ENCODE data around the gene INPP5K. TPM values are rescaled to one million over a fixed set of nuclear protein-coding genes. Genes with fewer than 3 reads are reported as not detected.

The INPP5K gene
- 28.1 and 29.4 TPM in 2 replicates for total RNA-seq (2021)
- long read RNA-seq, transcript INPP5K-204 (12 exons, 2,988 nt): major isoform, 139 of 198 reads
- long read RNA-seq, partial matches to known transcripts: 7 of 198 reads
- long read RNA-seq, other reads (novel, unspliced or antisense): 47 of 198 reads

- H3K27me3 ChIP-seq (ENCODE audit: insufficient read depth, low read length): no peaks in the 10 kb centered on the region
- no peaks in the 10 kb centered on the region for H4K20me1 ChIP-seq (ENCODE audit: control insufficient read depth, insufficient read depth, insufficient read length)
- no peak within 1 kb of the TSS for H4K91ac ChIP-seq (ENCODE audit: insufficient read length, low read depth, low read length)
- H3K9ac ChIP-seq (ENCODE audit: extremely low read depth, insufficient read length, low read length): peak within 1 kb of the TSS; percentile 90
- H2BK20ac ChIP-seq (ENCODE audit: low read depth, low read length, poor library complexity, severe bottlenecking): no peak within 1 kb of the TSS
- TF ChIP-seq, protein P1, sequence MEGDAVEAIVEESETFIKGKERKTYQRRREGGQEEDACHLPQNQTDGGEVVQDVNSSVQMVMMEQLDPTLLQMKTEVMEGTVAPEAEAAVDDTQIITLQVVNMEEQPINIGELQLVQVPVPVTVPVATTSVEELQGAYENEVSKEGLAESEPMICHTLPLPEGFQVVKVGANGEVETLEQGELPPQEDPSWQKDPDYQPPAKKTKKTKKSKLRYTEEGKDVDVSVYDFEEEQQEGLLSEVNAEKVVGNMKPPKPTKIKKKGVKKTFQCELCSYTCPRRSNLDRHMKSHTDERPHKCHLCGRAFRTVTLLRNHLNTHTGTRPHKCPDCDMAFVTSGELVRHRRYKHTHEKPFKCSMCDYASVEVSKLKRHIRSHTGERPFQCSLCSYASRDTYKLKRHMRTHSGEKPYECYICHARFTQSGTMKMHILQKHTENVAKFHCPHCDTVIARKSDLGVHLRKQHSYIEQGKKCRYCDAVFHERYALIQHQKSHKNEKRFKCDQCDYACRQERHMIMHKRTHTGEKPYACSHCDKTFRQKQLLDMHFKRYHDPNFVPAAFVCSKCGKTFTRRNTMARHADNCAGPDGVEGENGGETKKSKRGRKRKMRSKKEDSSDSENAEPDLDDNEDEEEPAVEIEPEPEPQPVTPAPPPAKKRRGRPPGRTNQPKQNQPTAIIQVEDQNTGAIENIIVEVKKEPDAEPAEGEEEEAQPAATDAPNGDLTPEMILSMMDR (conservative IDR thresholded peaks at IDR 0.05): no peak; the same call in 2 of the 3 replicates
- no peak within 1 kb of the TSS for H2AFZ ChIP-seq (ENCODE audit: low read length)
- H3K14ac ChIP-seq (ENCODE audit: insufficient read depth, low read length): peak within 1 kb of the TSS; percentile 90
- no peaks in the 10 kb centered on the region for H3K79me2 ChIP-seq (ENCODE audit: insufficient read depth, low read length)
- peak; percentile 99 for DNase-seq
- no peaks in the 10 kb centered on the region; a peak in 1 of 5 replicates for H3K9me3 Mint-ChIP-seq
- no peak within 1 kb of the TSS for H2BK15ac ChIP-seq (ENCODE audit: low read depth, low read length)
- no peak within 1 kb of the TSS for H3K27ac ChIP-seq (ENCODE audit: insufficient read length, low read depth, low read length)
- no peak within 1 kb of the TSS for H2BK5ac ChIP-seq (ENCODE audit: insufficient read length, low read length)
- no peak within 1 kb of the TSS for H3T11ph ChIP-seq (ENCODE audit: low read length)
- no peak within 1 kb of the TSS for H2AK5ac ChIP-seq (ENCODE audit: insufficient read length, low read length)
- peaks cover 14 to 21% of the 10 kb centered on the region in 2 experiments for H3K4me1 Mint-ChIP-seq
- H3K9me3 ChIP-seq (ENCODE audit: control insufficient read depth, low read depth, low read length): no peaks in the 10 kb centered on the region
- peaks cover 10% of the 10 kb centered on the region for H3K23me2 ChIP-seq (ENCODE audit: insufficient read length, low read depth, low read length, poor library complexity, severe bottlenecking)
- H3K18ac ChIP-seq (ENCODE audit: insufficient read length, low read depth, low read length): peak within 1 kb of the TSS; percentile 79
- 0 out of 2 replicates have a peak, but pooled peaks cover 2% of the 10 kb centered on the region for H3K4me1 ChIP-seq (ENCODE audit: insufficient read depth, low read length)
- H3K4ac ChIP-seq (ENCODE audit: low read depth, low read length): no peak within 1 kb of the TSS
- H4K8ac ChIP-seq (replicated peaks; ENCODE audit: insufficient read length, low read depth, low read length): no peak within 1 kb of the TSS
- H3K56ac ChIP-seq (ENCODE audit: insufficient read length, low read depth, low read length): no peak within 1 kb of the TSS
- H3K79me1 ChIP-seq (ENCODE audit: insufficient read depth, low read depth, low read length, poor library complexity, severe bottlenecking): no peaks in the 10 kb centered on the region
- H2BK120ac ChIP-seq (ENCODE audit: low read depth, low read length, poor library complexity, severe bottlenecking): no peak within 1 kb of the TSS
- no CpG with 5 or more reads among the region's 91 CpGs for WGBS (ENCODE audit: extremely low coverage, insufficient read length, low lambda C conversion rate)
- H3K4me3 Mint-ChIP-seq: peak within 1 kb of the TSS; percentile 86 to 89
- peak within 1 kb of the TSS; percentile 68 for H3K4me2 ChIP-seq (ENCODE audit: insufficient read depth, insufficient read length, low read length)
- H4K5ac ChIP-seq (ENCODE audit: insufficient read length, low read depth, low read length): no peak within 1 kb of the TSS
- H3K27me3 Mint-ChIP-seq (ENCODE audit: low read depth): no peaks in the 10 kb centered on the region; the same call in 1 of the 2 replicates
- no peak within 1 kb of the TSS for H3K23ac ChIP-seq (ENCODE audit: insufficient read length, low read depth, low read length)
- no peak within 1 kb of the TSS for H2BK12ac ChIP-seq (ENCODE audit: insufficient read length, low read depth, low read length)
- H3K36me3 Mint-ChIP-seq (ENCODE audit: insufficient read depth in 1 of 3, low read depth in 3 of 3): peaks cover 2 to 31% (median 22%) of the 10 kb centered on the region in 3 experiments; a peak in 6 of 7 replicates
- H3K27ac Mint-ChIP-seq: peak within 1 kb of the TSS; percentile 93 to 97 (median 96)
Measured at GRCh38 chr17:1516388-1517161, at the start of gene INPP5K. Gene INPP5K (minus strand): TSS chr17:1516612. CDS start chr17:1516499, 113 bp downstream.

Measured in H9 (cell line).